ENCODE results near the gene POLQ. TPM values are rescaled to one million over a fixed set of nuclear protein-coding genes. Genes with fewer than 3 reads are reported as not detected.

The POLQ gene
- polyA plus RNA-seq, 3 donors: 0.03 TPM; not detected in 1

DNA sequence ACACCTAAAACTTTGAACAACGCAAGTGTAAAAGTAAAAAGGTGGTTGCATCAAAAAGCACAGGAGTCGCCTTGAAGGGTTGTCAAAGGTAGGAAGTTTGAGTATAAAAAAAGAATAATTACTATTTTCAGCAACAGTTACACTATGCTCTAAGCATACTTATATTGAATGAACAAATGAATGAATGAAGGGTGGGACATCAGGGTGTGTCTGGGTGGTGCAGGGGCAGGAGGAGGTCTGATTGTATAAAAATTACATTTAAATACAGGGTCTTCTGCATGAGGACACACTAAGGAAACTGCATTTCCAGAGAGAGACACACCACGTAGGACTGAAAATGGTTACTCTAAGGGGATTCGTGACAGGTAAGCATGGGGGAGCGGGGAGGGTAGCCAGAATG lies 21.9 kb upstream of the POLQ start, which contains the start of gene ARGFX:
ARGFX (plus strand) TSS at position 301 of the 400 bp plus-strand sequence. CDS start 2,765 bp downstream, outside the sequence.
- H3K79me2 ChIP-seq (ENCODE audit: insufficient read depth, low read length): no peaks in the 10 kb centered on the region
- no CpG with 5 or more reads among the region's 5 CpGs for WGBS (ENCODE audit: insufficient coverage)

GRCh38 chr3:121566773-121567172 lies 21.0 kb upstream of the POLQ start:
- peaks cover 4 to 6% (median 4%) of the 10 kb centered on the region in 3 donors for H3K27me3 Mint-ChIP-seq (ENCODE audit: low read depth in 3 of 3)
- no peak overlapping the region for H3K27ac ChIP-seq (ENCODE audit: low read depth in 1 of 2, low read length in 2 of 2)
- no peaks in the 10 kb centered on the region for H3K4me1 Mint-ChIP-seq

More for the DNA sequence above, 21.9 kb upstream of the POLQ start, which contains the start of gene ARGFX:
- Mint-ChIP-seq H3K9me3 (no peaks in the 10 kb centered on the region), H3K4me1 (no peaks in the 10 kb centered on the region), H3K4me3 (no peak within 1 kb of the TSS), H3K27ac (no peak within 1 kb of the TSS), H3K27me3 (ENCODE audit: low read depth in 3 of 3) (peaks cover 1 to 6% (median 4%) of the 10 kb centered on the region in 3 donors), H3K36me3 (no peaks in the 10 kb centered on the region)
- Histone ChIP-seq H3K27me3 (ENCODE audit: control insufficient read depth in 2 of 2, insufficient read depth in 2 of 2, low read length in 2 of 2) (no peaks in the 10 kb centered on the region), H3K9me3 (replicated peaks in 1 of 2; ENCODE audit: control insufficient read depth in 1 of 2, insufficient read depth in 1 of 2, low read length in 2 of 2) (no peaks in the 10 kb centered on the region), H4K20me1 (ENCODE audit: insufficient read depth, low read length) (no peaks in the 10 kb centered on the region), H2AFZ (ENCODE audit: insufficient read depth, low read depth, low read length, poor library complexity, severe bottlenecking) (no peak within 1 kb of the TSS), H3K9ac (ENCODE audit: insufficient read depth, low read length, poor library complexity, severe bottlenecking) (no peak within 1 kb of the TSS), H3K27ac (ENCODE audit: low read depth in 1 of 2, low read length in 2 of 2) (no peak within 1 kb of the TSS), H3K4me2 (replicated peaks; ENCODE audit: extremely low read depth, low read length, poor library complexity, severe bottlenecking) (no peak within 1 kb of the TSS), H3K36me3 (replicated peaks in 1 of 2; ENCODE audit: control insufficient read depth in 1 of 2, insufficient read depth in 2 of 2, low read length in 2 of 2) (no peaks in the 10 kb centered on the region), H3K4me3 (replicated peaks in 1 of 3; ENCODE audit: low read depth in 2 of 3, low read length in 3 of 3) (no peak within 1 kb of the TSS), H3K4me1 (ENCODE audit: control insufficient read depth in 1 of 2, insufficient read depth in 2 of 2, low read length in 2 of 2) (no peaks in the 10 kb centered on the region)
- no peak for DNase-seq
- TF ChIP-seq, protein P1, sequence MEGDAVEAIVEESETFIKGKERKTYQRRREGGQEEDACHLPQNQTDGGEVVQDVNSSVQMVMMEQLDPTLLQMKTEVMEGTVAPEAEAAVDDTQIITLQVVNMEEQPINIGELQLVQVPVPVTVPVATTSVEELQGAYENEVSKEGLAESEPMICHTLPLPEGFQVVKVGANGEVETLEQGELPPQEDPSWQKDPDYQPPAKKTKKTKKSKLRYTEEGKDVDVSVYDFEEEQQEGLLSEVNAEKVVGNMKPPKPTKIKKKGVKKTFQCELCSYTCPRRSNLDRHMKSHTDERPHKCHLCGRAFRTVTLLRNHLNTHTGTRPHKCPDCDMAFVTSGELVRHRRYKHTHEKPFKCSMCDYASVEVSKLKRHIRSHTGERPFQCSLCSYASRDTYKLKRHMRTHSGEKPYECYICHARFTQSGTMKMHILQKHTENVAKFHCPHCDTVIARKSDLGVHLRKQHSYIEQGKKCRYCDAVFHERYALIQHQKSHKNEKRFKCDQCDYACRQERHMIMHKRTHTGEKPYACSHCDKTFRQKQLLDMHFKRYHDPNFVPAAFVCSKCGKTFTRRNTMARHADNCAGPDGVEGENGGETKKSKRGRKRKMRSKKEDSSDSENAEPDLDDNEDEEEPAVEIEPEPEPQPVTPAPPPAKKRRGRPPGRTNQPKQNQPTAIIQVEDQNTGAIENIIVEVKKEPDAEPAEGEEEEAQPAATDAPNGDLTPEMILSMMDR (IDR thresholded peaks at IDR 0.05): no peak
- intact Hi-C loops (cut with micrococcal nuclease): no loop called here

More at GRCh38 chr3:121566773-121567172, 21.0 kb upstream of the POLQ start:
- H4K20me1 ChIP-seq (ENCODE audit: insufficient read depth, low read length): no peaks in the 10 kb centered on the region
- H3K4me1 ChIP-seq (ENCODE audit: control insufficient read depth in 1 of 2, insufficient read depth in 2 of 2, low read length in 2 of 2): no peaks in the 10 kb centered on the region
- H3K36me3 Mint-ChIP-seq: no peaks in the 10 kb centered on the region
- no peak overlapping the region for H3K4me2 ChIP-seq (replicated peaks; ENCODE audit: extremely low read depth, low read length, poor library complexity, severe bottlenecking)
- no peaks in the 10 kb centered on the region for H3K9me3 ChIP-seq (replicated peaks in 1 of 2; ENCODE audit: control insufficient read depth in 1 of 2, insufficient read depth in 1 of 2, low read length in 2 of 2)
- TF ChIP-seq, protein P1 (IDR thresholded peaks at IDR 0.05): no peak
- H3K4me3 ChIP-seq (replicated peaks in 1 of 3; ENCODE audit: low read depth in 2 of 3, low read length in 3 of 3): no peak overlapping the region
- H3K9ac ChIP-seq (ENCODE audit: insufficient read depth, low read length, poor library complexity, severe bottlenecking): no peak overlapping the region
- H3K9me3 Mint-ChIP-seq: no peaks in the 10 kb centered on the region
- no peaks in the 10 kb centered on the region for H3K79me2 ChIP-seq (ENCODE audit: insufficient read depth, low read length)
- H3K4me3 Mint-ChIP-seq: no peak overlapping the region
- 100% methylated on average over 4 of the region's 9 CpGs for WGBS (ENCODE audit: insufficient coverage)
- no peaks in the 10 kb centered on the region for H3K27me3 ChIP-seq (ENCODE audit: control insufficient read depth in 2 of 2, insufficient read depth in 2 of 2, low read length in 2 of 2)
- no peak for DNase-seq
- H3K36me3 ChIP-seq (replicated peaks in 1 of 2; ENCODE audit: control insufficient read depth in 1 of 2, insufficient read depth in 2 of 2, low read length in 2 of 2): no peaks in the 10 kb centered on the region
- intact Hi-C loops (cut with micrococcal nuclease): no loop called here
- H3K27ac Mint-ChIP-seq: no peak overlapping the region
- H2AFZ ChIP-seq (ENCODE audit: insufficient read depth, low read depth, low read length, poor library complexity, severe bottlenecking): no peak overlapping the region

Measured in CD14-positive monocyte (primary cell).